ENCODE measurements around the gene METTL4. TPM values are rescaled to one million over a fixed set of nuclear protein-coding genes. Genes with fewer than 3 reads are reported as not detected.

Gene METTL4
- total and polyA plus RNA-seq, 9 of the 15 experiments (the other 6 are each of a cell fraction or from before 2014, with no cell fraction given), result 7.9 to 32.8 (median 22.1) TPM

DNA sequence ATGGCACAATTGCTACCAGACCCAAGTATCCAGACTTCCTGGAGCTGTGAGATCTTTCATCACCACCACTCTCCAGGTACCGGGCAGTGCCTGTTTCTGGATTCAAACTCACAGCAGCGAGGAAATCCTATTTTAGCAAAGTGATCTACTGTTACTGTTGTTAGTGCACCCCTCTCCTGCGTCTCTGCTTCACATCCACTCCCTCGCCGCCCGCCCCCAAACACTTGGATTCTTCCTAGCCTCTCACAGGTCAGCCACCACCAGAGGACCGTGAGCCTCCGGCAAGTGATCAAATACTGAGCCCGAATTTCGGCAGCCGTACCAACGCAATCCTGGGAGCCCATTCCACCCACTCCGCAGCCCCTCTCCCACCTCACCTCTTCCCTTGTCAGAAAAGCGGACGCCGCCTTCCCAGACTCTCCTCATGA lies 519 bp downstream of the METTL4 start (continued):
- TF ChIP-seq RREB1 (CRISPR knock-in tag; IDR thresholded peaks at IDR 0.05), result no peak
- no peak for TF ChIP-seq NELFE (IDR thresholded peaks at IDR 0.05; ENCODE audit: insufficient read depth, insufficient read length)
- TF ChIP-seq SIRT6 (IDR thresholded peaks at IDR 0.05; ENCODE audit: low read depth, low read length), result no peak
- TF ChIP-seq IRF2 (CRISPR knock-in tag; IDR thresholded peaks at IDR 0.05), result no peak
- TF ChIP-seq, protein P1, sequence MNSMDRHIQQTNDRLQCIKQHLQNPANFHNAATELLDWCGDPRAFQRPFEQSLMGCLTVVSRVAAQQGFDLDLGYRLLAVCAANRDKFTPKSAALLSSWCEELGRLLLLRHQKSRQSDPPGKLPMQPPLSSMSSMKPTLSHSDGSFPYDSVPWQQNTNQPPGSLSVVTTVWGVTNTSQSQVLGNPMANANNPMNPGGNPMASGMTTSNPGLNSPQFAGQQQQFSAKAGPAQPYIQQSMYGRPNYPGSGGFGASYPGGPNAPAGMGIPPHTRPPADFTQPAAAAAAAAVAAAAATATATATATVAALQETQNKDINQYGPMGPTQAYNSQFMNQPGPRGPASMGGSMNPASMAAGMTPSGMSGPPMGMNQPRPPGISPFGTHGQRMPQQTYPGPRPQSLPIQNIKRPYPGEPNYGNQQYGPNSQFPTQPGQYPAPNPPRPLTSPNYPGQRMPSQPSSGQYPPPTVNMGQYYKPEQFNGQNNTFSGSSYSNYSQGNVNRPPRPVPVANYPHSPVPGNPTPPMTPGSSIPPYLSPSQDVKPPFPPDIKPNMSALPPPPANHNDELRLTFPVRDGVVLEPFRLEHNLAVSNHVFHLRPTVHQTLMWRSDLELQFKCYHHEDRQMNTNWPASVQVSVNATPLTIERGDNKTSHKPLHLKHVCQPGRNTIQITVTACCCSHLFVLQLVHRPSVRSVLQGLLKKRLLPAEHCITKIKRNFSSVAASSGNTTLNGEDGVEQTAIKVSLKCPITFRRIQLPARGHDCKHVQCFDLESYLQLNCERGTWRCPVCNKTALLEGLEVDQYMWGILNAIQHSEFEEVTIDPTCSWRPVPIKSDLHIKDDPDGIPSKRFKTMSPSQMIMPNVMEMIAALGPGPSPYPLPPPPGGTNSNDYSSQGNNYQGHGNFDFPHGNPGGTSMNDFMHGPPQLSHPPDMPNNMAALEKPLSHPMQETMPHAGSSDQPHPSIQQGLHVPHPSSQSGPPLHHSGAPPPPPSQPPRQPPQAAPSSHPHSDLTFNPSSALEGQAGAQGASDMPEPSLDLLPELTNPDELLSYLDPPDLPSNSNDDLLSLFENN (IDR thresholded peaks at IDR 0.05; ENCODE audit: low read depth in 2 of 2, low read length in 2 of 2), result 0 out of 4 replicates have a peak, but pooled peaks of 1 of the 2 experiments have one; percentile 4
- no peak; the same call in 1 of the 2 replicates for TF ChIP-seq E2F5 (CRISPR knock-in tag; IDR thresholded peaks at IDR 0.05)
- TF ChIP-seq RAD21 (CRISPR knock-in tag; conservative IDR thresholded peaks at IDR 0.05 in 1 of 2, IDR thresholded peaks at IDR 0.05 in 1 of 2), result no peak; a peak in 1 of 4 replicates
- TF ChIP-seq, protein P2, sequence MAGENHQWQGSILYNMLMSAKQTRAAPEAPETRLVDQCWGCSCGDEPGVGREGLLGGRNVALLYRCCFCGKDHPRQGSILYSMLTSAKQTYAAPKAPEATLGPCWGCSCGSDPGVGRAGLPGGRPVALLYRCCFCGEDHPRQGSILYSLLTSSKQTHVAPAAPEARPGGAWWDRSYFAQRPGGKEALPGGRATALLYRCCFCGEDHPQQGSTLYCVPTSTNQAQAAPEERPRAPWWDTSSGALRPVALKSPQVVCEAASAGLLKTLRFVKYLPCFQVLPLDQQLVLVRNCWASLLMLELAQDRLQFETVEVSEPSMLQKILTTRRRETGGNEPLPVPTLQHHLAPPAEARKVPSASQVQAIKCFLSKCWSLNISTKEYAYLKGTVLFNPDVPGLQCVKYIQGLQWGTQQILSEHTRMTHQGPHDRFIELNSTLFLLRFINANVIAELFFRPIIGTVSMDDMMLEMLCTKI (IDR thresholded peaks at IDR 0.05; ENCODE audit: partially characterized antibody), result no peak
- TF ChIP-seq, protein P3, sequence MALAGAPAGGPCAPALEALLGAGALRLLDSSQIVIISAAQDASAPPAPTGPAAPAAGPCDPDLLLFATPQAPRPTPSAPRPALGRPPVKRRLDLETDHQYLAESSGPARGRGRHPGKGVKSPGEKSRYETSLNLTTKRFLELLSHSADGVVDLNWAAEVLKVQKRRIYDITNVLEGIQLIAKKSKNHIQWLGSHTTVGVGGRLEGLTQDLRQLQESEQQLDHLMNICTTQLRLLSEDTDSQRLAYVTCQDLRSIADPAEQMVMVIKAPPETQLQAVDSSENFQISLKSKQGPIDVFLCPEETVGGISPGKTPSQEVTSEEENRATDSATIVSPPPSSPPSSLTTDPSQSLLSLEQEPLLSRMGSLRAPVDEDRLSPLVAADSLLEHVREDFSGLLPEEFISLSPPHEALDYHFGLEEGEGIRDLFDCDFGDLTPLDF (CRISPR knock-in tag; IDR thresholded peaks at IDR 0.05), result no peak
- TF ChIP-seq ETV6 (IDR thresholded peaks at IDR 0.05; ENCODE audit: borderline replicate concordance in 1 of 2, low read depth in 2 of 2, low read length in 1 of 2), result no peak
- no peak for TF ChIP-seq ETV6 (CRISPR knock-in tag; IDR thresholded peaks at IDR 0.05; ENCODE audit: borderline replicate concordance)
- TF ChIP-seq MTA3 (IDR thresholded peaks at IDR 0.05; ENCODE audit: borderline replicate concordance), result no peak; the same call in 1 of the 2 replicates

All from K562 (cell line).